HK-2 (cell line): Measurements from ENCODE around the gene TAC3.
A peak's percentile ranks its signal among the peaks of the same experiment; 100 is the strongest.
"Not testable (repeated sequence)": the region's sequence is repeated elsewhere in the genome, so short reads cannot be mapped to it uniquely, and the experiment has no call there.

Experiments
- DNase-seq: peaks from one replicate; pipeline ENCODE4 v3.0.0-alpha.2; 2018; ENCODE audit not compliant: unreplicated experiment

Gene TAC3

DNA sequence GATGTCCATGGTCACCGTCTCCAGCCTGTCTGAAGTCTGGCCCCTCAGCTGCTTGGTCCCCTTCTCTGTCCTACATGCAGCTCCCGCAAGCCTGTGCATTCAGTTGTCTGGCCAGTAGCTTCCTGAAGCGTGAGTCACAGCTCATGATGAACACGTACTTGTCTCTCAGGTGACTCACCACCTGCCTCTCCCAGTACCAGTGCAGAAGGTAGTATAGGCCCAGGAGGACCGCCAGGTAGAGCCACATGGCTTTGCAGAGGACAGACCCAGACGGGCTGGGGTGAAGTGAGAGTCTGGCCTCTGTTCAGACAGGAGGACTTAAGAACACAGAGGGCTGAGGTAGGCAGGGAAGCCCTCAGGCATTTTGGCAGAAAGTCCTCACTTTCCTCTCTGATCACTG lies 30.6 kb downstream of the TAC3 start:
- DNase-seq = peak; percentile 66

DNA sequence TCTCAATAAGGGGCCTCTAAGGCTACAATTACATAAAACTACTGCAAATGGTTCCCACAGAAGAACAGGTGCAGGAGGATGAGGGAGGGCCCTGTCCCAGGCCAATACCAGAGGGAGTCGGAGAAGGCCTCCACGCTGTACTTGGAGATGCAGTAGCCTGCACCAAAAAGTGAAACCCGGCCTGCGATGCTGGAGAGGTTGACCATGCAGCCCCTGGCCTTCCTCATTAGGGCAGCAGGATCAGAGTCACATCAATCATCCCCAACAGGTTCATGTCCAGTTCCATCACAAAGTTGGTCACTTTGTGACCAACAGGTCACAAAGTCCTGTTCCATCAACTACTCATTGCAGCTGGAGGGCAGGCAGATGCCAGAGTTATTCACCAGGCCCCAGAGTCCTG lies 32.9 kb downstream of the TAC3 start:
- no peak for DNase-seq

DNA sequence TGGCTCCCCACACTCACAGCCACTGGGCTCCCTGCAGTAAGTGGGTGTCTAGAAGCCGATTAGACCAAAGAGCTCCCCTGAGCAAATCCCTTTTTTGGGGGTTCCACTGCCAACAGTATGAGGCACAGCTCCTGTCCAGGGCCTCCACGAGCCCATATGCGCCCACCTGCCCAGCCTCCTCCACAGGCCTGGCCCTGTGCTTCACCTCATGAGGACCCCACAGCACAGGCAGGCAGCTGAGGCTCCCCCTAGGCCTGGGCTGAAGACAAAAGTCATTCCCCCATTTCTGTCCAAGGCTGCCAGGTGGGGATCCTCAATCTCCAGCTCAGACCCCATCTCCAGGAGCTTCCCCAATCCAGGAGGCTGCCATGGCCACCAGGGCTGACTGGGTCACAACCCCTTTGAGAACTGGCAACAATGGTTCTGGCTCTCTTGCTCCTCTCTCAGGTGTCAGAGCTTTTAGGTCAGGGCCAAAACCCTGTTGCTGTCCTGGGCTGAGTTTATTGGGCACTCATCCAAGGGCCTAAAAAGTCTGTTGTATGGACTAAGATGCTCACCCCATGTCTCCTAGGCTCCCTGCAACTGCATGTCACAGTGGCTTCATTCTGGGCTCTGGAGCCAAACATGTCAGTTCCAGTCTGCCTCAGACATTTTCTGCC lies 33.6 kb downstream of the TAC3 start:
- DNase-seq = not testable (repeated sequence)

DNA sequence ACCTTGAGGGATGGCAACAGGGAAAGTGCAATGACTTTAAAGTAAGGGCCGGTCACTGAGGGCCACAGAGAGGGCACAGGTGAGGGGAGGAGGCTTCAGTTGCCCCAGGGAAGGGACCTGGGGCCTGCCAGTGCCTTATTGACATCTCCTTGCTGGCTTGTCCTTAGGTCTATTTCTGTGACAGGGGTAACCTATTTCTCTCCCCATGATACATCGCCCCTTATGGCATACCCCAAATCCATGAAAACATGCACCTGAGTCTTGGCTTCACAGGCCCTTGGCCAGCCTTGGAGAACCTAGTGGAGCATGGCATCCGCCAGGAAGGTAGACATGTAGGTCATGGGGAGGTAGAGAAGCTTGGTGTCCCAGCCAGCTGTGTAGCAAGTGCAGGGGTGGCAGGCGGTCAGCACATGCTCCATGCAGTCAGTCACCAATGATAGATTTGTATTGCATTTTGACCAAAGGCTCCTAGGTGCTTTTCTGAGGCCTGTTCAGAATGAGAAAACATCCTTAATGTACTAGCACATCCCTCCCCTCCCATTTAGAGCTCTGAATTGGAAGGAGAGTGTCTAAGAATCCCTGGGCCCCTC lies 35.3 kb downstream of the TAC3 start:
- DNase-seq = no peak

DNA sequence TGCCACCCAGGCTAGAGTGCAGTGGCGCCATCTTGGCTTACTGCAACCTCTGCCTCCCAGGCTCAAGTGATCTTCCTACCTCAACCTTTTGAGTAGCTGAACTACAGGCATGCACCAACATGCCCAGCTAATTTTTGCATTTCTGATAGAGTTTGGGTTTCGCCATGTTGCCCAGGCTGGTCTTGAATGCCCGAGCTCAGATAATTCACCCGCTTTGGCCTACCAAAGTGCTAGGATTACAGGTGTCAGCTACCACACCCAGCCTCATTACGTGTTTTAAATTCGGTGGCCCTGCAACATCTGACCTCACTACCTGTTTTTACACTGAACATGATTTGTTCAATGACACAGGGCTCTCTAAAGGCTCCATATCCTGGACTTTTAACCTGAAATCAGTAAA lies 36.1 kb downstream of the TAC3 start:
- DNase-seq = no peak

DNA sequence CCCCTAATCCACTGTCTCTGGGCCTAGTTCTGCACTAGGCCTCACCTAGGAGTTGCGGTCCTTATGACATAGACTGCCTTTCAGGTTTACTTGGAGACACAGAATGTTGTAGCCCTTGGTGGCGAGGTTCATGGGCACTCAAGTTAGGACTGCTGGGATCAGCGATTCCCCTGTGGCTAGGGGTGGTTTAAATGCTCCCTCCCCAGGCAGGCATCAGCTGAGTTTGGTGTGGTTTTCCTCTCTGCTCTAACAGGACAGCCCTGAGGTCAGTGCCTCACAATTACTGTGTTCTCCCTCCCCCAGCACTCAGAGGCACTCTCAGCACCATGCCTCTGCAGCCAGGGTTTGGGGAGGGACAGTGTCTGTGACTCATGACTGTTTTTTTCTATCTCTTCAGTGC lies 36.7 kb downstream of the TAC3 start:
- DNase-seq = no peak

DNA sequence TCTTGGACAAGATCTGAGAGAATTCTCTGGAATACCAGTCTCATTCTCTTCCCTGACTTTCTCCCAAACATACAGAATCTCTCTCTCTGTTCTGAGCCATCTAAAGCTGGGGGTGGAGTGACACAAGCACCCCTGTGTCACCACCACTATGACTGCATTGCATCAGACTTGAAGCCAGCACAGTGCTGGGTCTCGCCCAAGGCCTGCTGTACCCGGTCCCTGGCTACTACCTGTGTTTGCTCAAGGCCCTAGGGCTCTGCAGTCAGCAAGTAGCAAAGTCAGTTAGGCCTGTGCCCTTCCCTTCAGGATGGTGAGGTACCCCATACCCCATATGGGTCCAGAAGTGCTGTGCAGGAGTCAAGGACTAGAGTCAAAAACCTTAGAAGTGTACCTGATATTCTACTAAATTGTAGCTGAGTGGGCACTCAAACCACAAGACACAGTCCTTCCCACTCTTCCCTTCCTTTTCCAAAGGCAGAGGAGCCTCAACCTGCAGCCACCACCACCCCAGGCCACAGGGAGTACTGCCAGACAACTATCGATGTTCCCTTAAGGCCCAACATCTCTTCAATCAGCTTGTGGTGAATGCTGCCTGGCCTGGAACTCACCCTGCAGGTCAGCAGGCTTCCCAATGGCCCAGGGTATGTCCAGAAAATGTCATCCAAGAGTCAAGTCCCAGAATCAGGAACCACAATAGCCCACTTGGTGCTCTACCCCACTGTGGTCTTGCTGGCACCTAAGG lies 37.8 kb downstream of the TAC3 start:
- DNase-seq = no peak

DNA sequence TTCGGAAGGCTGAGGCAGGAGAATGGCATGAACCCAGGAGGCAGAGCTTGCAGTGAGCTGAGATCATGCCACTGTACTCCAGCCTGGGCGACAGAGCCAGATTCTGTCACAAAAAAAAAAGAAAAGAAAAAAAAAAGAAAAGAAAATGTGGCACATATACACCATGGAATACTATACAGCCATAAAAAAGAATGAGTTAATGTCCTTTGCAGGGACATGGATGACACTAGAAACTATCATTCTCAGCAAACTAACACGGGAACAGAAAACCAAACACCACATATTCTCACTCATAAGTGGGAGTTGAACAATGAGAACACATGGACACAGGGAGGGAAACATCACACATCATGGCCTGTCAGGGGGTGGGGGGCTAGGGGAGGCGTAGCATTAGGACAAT lies 39.0 kb downstream of the TAC3 start:
- DNase-seq = not testable (repeated sequence)

DNA sequence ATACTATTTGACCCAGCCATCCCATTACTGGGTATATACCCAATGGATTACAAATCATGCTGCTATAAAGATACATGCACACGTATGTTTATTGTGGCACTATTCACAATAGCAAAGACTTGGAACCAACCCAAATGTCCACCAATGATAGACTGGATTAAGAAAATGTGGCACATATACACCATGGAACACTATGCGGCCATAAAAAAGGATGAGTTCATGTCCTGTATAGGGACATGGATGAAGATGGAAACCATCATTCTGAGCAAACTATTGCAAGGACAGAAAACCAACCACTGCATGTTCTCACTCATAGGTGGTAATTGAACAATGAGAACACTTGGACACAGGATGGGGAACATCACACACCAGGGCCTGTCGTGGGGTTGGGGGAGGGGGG lies 42.1 kb downstream of the TAC3 start:
- DNase-seq = not testable (repeated sequence)

DNA sequence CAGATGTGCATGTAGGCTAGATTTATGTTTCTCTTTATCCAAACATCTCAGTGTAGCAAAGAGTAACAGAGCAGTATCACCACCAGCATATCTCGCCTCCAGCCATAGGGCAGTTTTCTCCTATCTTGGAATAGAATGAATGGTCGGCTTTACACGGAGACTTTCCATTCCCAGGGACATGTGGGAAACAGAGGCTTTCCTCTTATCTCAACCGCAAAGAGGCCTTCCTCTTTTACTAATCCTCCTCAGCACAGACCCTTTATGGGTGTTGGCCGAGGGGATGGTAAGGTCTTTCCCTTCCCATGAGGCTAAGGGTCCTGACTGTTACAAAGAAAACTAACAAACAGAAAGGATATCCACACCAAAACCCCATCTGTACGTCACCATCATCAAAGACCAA lies 47.4 kb downstream of the TAC3 start:
- not testable (repeated sequence) for DNase-seq

DNA sequence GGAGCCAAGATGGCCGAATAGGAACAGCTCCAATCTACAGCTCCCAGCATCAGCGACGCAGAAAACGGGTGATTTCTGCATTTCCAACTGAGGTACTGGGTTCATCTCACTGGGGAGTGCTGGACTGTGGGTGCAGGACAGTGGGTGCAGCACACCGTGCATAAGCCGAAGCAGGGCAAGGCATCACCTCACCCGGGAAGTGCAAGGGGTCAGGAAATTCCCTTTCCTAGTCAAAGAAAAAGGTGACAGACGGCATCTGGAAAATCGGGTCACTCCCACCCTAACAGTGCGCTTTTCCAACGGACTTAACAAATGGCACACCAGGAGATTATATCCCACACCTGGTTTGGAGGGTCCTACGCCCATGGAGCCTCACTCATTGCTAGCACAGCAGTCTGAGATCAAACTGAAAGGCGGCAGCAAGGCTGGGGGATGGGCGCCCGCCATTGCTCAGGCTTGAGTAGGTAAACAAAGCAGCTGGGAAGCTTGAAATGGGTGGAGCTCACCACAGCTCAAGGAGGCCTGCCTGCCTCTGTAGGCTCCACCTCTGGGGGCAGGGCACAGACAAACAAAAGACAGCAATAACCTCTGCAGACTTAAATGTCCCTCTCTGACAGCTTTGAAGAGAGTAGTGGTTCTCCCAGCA lies 50.2 kb downstream of the TAC3 start:
- DNase-seq = not testable (repeated sequence)

DNA sequence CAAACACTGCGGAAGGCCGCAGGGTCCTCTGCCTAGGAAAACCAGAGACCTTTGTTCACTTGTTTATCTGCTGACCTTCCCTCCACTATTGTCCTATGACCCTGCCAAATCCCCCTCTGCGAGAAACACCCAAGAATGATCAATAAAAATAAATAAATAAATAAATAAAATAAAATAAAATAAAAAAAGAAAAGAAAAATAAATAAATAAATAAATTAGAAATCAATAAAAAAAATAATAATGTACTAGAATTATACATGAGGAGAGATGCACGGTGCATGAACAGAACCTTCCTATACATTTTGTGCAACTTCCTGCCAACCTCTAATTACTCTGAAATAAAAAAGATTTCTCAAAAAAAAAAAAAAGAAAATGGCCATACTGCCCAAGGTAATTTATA lies 51.2 kb downstream of the TAC3 start:
- not testable (repeated sequence) for DNase-seq

DNA sequence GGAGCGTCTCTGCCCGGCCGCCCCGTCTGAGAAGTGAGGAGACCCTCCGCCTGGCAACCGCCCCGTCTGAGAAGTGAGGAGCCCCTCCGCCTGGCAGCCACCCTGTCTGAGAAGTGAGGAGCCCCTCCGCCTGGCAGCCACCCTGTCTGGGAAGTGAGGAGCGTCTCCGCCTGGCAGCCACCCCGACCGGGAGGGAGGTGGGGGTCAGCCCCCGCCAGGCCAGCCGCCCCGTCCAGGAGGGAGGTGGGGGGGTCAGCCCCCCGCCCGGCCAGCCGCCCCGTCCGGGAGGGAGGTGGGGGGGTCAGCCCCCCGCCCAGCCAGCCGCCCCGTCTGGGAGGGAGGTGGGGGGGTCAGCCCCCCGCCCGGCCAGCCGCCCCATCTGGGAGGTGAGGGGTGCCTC lies 52.8 kb downstream of the TAC3 start:
- not testable (repeated sequence) for DNase-seq

DNA sequence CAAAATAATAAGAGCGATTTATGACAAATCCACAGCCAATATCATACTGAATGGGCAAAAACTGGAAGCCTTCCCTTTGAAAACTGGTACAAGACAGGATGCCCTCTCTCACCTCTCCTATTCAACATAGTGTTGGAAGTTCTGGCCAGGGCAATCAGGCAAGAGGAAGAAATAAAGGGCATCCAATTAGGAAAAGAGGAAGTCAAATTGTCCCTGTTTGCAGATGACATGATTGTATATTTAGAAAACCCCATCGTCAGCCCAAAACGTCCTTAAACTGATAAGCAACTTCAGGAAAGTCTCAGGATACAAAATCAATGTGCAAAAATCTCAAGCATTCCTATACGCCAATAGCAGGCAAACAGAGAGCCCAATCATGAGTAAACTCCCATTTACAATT lies 54.1 kb downstream of the TAC3 start:
- DNase-seq = not testable (repeated sequence)
